Activated CD4-positive, alpha-beta T cell treated with anti-CD3 and anti-CD28 coated beads for 36 hours (primary cell): ENCODE measurements around the gene RPLP2. TPM values are rescaled to one million over a fixed set of nuclear protein-coding genes. Genes with fewer than 3 reads are reported as not detected.

Experiments
- ATAC-seq: fragments of 200-7000 bp; cut with Tn5 transposase; one replicate; pipeline ENCODE4 v1.10.0; 2021; ENCODE audit warnings: mild to moderate bottlenecking, moderate library complexity
- CTCF ChIA-PET: fragments of 350-600 bp; sonication (Branson Sonifier 250); formaldehyde crosslinking; loops from one replicate; lab custom pipeline; 2021; ENCODE audit warnings: antibody characterized with exemption; lab: Charles Lee
- POLR2A ChIA-PET: fragments of 350-600 bp; sonication (Branson Sonifier 250); formaldehyde crosslinking; loops from one replicate; lab custom pipeline; 2021; ENCODE audit warnings: antibody characterized with exemption, inconsistent platforms; lab: Charles Lee
- DNase-seq: peaks from one replicate; pipeline ENCODE4 v3.0.0-alpha.2; 2020
- H3K27ac Mint-ChIP-seq: one replicate; pipeline ENCODE4 v1.8.0; 2021; ENCODE audit warnings: mixed read lengths
- H3K27me3 Mint-ChIP-seq: one replicate; pipeline ENCODE4 v1.8.0; 2021; ENCODE audit warnings: mixed read lengths
- H3K36me3 Mint-ChIP-seq: one replicate; pipeline ENCODE4 v1.8.0; 2021; ENCODE audit warnings: low read depth, mixed read lengths
- H3K4me1 Mint-ChIP-seq: one replicate; pipeline ENCODE4 v1.8.0; 2021; ENCODE audit warnings: mixed read lengths
- H3K4me3 Mint-ChIP-seq: one replicate; pipeline ENCODE4 v1.8.0; 2021; ENCODE audit warnings: mild to moderate bottlenecking, moderate library complexity, mixed read lengths
- H3K9me3 Mint-ChIP-seq: one replicate; pipeline ENCODE4 v1.8.0; 2021; ENCODE audit warnings: low read depth, mixed read lengths
- intact Hi-C, 2 experiments: fragments of 100-400 bp; cut with DNase I in 1 of 2; cut with micrococcal nuclease in 1 of 2; formaldehyde crosslinking; loops; one replicate each; pipeline versions ENCODE4 v1.14.2 to v1.15.1; 2022 to 2024; cut with DNase I, micrococcal nuclease
- total RNA-seq, 2 experiments: library from RNA; stranded (reverse); gene quantifications; one replicate each; pipeline ENCODE4 v1.2.3, GENCODE V29; 2021

Gene RPLP2
- total RNA-seq, 2 experiments from 2014 or later = 2,132 to 3,230 TPM

DNA sequence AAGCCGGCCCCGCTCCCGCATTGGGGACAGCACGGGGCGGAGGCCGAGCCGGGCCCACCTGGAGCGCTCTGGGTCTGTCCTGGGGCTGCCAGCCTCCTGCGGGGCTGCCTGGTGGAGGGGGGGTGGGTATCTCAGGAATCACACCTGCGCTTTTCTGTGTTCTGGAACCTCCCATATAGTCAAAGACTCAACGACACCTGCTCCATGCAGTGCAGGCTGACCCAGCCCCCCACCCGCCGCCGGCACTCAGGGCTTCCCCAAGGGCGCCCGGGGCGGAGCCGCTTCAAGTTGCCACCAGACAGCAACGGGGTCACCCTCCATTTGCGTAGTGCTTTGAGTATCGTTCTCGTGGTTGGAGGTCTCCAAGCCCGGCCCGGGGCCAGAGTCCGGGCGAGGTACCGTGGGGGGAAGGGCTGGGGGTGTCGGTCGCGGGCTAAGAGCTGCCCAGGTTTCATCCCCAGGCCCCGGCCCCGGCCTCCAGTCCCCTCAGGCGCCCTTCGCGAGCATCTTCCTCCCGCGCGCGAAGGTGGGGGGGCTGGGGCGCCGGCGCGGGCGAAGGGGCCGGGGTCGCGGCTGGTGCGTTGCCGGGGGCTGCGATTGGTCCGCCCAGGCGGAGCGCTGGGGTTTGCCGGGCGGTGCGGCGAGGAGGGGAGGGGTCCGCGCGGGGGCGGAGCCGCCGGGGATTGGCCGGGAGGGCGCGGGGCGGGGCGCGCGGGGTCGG, 39.5 kb downstream of the RPLP2 start:
- Mint-ChIP-seq H3K9me3 (no peaks in the 10 kb centered on the region), H3K36me3 (no peaks in the 10 kb centered on the region), H3K4me1 (peaks cover 8% of the 10 kb centered on the region), H3K27me3 (no peaks in the 10 kb centered on the region), H3K27ac (no peak overlapping the region), H3K4me3 (peak overlapping the region; percentile 62)
- DNase-seq = peak; percentile 64
- peak; percentile 30 for ATAC-seq
- POLR2A ChIA-PET = no interaction called here
- intact Hi-C loops = loop anchor here (5.0 to 10.0 kb wide), 5 partner anchors 63 to 916 kb away; partner anchors contain the start of genes BRSK2 (in 1 of the 2), CHID1 (in 1 of the 2) and CTSD (in 1 of the 2)
- CTCF ChIA-PET = interaction anchor here (0.7 to 2.0 kb wide), 6 partner anchors 12 to 205 kb away, joined by 3 to 8 read pairs (median 3); partner anchors contain the start of genes CD151 and PNPLA2

DNA sequence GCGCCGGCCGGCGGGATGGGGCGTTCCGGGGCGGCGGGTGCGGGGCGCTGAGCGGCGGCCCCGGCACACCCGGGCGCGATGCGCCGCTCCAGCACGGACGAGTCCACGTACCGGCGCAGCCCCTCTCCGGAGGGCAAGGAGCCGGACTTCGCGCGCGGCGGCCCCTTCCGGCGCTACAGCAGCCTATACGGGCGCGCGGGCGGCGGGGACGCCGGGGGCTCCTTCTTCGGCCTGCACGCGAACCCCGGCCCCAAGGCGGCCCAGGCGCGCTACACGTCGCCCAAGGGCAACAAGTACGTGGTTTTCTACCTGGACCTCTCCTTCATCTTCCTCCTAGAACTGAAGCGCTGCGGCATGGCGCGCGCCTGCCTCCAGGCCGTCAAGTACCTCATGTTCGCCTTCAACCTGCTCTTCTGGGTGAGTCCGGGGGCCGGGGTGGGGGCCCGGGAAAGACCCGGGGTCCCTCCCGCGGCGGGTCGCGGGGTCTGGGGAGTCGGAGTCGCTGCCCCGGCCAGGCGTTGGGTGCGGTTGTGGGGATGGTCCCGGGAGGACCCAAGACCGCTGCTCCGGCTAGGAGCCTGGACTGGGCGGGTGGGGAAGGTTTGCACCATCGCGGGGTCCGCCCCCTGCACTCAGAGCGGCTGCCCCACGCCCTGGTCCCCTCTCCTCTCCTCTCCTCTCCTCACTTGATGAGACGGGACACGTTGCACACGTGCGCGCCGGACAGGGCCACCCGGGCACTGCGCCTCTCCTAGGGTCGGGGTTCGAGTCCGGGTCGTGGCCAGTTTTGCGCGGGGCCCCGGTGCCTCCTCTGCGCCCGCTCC, 40.4 kb downstream of the RPLP2 start:
- Mint-ChIP-seq H3K27ac (no peak overlapping the region), H3K36me3 (no peaks in the 10 kb centered on the region), H3K4me1 (peaks cover 8% of the 10 kb centered on the region), H3K27me3 (no peaks in the 10 kb centered on the region), H3K9me3 (no peaks in the 10 kb centered on the region), H3K4me3 (peak overlapping the region; percentile 30)
- DNase-seq = no peak
- intact Hi-C loops = loop anchor here (5.0 to 10.0 kb wide), 5 partner anchors 62 to 915 kb away; partner anchors contain the start of genes BRSK2 (in 1 of the 2), CHID1 (in 1 of the 2) and CTSD (in 1 of the 2)
- ChIA-PET POLR2A (no interaction called here), CTCF (no interaction called here)
- ATAC-seq = peak; percentile 23

DNA sequence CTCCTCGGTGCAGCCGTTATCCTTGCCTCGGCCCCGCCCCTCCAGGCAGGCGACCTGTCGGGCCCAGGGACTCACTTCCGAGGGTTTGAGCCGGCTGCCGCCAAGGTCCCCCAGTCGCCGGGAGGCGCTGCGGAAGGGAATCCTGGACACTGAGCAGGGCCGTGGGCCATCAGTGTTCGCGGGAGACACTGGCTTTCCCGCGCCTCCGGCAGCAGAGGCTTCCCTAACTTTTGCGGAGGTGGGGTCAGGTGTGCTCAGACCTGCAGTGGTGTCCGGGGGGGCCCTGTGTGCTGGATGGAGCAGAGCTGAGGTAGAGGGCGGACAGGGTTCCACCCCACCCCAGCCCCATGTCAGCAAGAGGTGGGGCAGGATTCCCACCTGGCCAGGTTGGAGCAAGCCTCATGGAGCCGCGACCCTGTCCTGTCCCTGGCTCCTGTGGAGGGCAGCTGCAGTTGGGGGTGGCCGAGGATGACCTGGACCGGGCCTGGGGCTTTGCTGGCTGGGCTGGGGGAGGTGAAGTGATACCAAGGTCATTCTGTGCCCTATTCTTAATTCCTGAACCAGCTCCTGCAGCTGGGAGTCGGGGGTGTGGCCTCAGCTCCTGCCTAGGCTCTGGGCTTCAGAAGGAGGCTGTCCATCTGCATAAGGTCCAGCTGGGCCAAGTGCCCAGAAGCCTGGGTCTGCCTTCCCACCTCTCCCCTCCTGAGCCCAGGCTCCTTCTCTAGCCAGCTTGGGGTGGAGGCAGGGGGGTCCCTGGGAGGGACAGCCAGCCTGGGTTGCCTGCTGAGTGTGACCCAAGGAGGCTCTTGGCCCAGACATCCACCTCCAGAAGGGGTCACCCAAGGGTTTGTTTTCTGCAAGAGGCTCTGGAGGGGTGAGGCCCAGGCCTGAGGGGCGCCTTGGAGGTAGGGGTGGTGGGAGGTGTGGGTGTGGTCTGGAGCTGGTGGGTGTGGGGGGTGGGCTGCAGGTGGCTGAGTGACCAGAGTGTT, 41.3 kb downstream of the RPLP2 start:
- DNase-seq (no peak), ATAC-seq (no peak)
- no peaks in the 10 kb centered on the region for H3K36me3 Mint-ChIP-seq
- peaks cover 8% of the 10 kb centered on the region for H3K4me1 Mint-ChIP-seq
- H3K27me3 Mint-ChIP-seq = no peaks in the 10 kb centered on the region
- intact Hi-C loops = no loop called here
- ChIA-PET CTCF (no interaction called here), POLR2A (no interaction called here)
- no peak overlapping the region for H3K27ac Mint-ChIP-seq
- H3K9me3 Mint-ChIP-seq = no peaks in the 10 kb centered on the region
- no peak overlapping the region for H3K4me3 Mint-ChIP-seq

DNA sequence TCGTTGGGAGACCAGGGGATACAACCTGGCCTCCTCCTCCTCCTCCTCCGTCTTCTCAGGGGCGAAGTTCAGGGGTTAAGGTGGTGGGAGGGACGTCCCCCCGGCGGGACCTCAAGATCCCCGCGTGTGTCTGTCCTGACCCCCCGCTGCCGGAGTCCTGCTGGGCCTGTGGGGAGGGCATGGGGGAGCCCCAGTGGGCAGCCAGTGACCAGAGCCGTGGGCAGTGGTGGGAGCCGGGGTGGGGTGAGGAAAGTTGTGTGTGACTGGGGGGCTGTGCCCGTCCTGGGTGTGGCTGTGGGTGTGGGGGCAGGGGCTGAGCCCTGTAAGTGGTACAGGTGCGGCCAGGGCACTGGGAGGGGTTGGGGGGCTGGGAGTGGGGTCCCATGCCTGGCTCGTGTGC, 43.0 kb downstream of the RPLP2 start:
- no peak overlapping the region for H3K4me3 Mint-ChIP-seq
- DNase-seq (no peak), ATAC-seq (no peak)
- no peaks in the 10 kb centered on the region for H3K9me3 Mint-ChIP-seq
- no peak overlapping the region for H3K27ac Mint-ChIP-seq
- CTCF ChIA-PET = no interaction called here
- intact Hi-C loops = no loop called here
- H3K27me3 Mint-ChIP-seq = no peaks in the 10 kb centered on the region
- peaks cover 8% of the 10 kb centered on the region for H3K4me1 Mint-ChIP-seq
- POLR2A ChIA-PET = no interaction called here
- no peaks in the 10 kb centered on the region for H3K36me3 Mint-ChIP-seq

DNA sequence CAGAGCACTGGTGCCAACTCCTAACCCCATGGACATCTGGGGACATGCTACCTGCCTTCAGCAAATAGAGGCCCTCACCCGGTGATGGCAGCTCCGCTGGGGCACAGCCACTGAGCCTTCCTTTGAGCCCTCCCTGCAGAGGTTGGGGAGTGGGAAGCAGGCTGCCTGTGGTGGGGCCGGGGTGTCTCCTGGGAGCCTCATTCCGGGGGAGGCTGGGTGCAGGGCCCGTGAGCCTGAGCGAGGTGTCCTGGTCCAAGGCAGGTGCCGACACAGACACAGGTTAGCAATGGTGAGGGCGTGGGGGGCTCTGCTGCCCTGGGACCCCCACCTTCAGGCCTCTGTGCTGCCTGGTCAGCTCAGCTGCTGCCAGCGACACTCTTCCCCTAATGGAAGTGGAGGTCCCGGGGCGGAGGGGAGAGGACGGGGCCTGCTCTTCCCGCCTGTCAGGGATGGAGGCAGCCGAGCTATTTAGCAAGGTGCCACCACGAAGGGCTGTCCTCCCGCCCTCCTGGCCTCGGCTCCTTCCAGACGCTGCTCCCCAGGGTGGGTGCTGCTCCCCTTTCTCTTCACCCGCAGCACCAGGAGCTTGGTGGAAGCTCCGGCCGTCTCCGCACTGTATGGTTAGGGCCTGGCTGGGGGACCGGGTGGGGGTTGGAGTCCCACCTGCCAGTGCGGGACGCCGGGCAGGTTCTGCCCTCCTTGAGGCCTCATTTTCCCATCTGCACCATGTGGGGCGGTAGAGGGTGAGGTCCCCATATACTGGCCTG, 44.1 kb downstream of the RPLP2 start:
- Mint-ChIP-seq H3K36me3 (no peaks in the 10 kb centered on the region), H3K4me1 (peaks cover 3% of the 10 kb centered on the region), H3K27ac (no peak overlapping the region), H3K9me3 (no peaks in the 10 kb centered on the region), H3K27me3 (no peaks in the 10 kb centered on the region), H3K4me3 (no peak overlapping the region)
- DNase-seq (no peak), ATAC-seq (no peak)
- intact Hi-C loops = no loop called here
- ChIA-PET CTCF (no interaction called here), POLR2A (no interaction called here)

DNA sequence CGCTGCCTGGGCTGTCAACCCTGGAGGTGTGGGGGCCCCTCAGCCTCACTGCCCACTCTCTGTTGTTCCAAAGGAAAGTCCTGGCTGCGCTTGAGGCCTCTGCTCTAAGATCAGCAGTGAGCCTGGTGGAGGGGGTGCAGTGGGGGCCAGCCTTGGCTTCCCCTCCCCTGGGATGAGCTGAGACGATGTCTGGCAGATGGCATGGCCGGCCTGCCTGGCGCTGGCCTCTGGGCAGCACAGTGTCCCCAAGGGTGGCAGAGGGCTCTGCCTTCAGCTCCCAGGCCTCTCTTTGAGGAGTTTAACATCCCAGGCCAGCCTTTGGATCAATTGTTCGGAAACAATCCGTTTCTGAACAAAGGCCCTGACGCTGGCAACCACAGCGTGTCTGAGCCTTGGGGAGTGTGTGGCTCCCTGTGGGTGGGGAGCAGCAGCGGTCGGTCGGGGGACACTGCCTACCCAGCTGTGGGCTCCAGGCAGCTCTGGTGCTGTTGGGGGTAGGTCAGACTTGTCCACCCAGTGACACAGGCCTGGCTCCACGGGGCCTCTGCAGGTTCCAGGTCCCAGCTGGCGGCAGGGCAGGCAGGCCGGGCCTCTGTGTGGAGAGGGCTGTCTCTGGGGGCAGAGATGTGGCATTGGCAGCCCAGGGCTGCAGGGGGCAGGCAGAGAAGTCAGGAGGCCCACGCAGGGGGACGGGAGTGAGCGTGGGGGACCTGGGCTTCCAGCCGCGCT, 45.0 kb downstream of the RPLP2 start:
- DNase-seq (no peak), ATAC-seq (no peak)
- Mint-ChIP-seq H3K36me3 (no peaks in the 10 kb centered on the region), H3K27me3 (no peaks in the 10 kb centered on the region), H3K9me3 (no peaks in the 10 kb centered on the region), H3K27ac (no peak overlapping the region), H3K4me3 (no peak overlapping the region), H3K4me1 (no peaks in the 10 kb centered on the region)
- ChIA-PET POLR2A (no interaction called here), CTCF (no interaction called here)
- intact Hi-C loops = no loop called here

DNA sequence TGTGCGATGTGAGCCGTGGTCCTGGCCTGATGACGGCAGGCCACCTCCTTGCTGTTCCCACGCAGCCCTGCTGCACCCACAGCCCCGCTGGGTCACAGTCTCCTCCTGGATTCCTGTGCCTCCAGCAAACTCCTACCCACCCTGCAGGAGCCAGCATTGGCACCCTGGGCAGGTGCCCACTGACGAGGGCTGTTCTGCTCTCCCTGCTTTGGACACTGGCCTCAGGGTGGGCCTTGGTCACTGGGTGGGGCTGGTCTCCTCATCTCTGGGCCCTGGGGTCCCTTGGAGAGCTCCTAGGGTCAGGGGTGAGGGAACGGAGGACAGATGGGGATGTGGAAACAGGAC, 45.5 kb downstream of the RPLP2 start:
- intact Hi-C loops = no loop called here
- H3K4me3 Mint-ChIP-seq = no peak overlapping the region

DNA sequence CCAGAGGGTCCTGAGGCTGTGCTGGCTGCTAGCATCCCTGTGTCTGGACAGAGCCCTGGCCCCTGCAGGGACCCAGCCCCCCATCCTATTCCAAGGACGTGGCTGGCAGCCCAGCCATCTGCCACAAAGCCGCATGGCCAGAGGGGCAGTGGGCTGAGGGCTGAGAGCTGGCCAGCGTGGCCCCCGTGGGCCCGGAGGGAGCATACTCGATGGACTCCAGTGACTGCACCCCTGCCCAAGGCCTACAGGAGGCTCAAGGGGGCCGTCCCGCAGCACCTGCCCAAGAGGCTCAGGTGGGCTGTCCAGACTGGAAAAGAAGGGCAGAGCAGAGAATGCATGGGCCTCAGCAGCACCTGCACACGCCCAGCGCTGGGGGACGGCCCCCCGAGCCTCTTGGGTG, 46.0 kb downstream of the RPLP2 start:
- Mint-ChIP-seq H3K9me3 (no peaks in the 10 kb centered on the region), H3K36me3 (no peaks in the 10 kb centered on the region), H3K4me1 (no peaks in the 10 kb centered on the region), H3K27me3 (no peaks in the 10 kb centered on the region), H3K4me3 (no peak overlapping the region), H3K27ac (no peak overlapping the region)
- DNase-seq (no peak), ATAC-seq (no peak)
- intact Hi-C loops = no loop called here
- ChIA-PET CTCF (interaction anchor here (0.9 kb wide), 1 partner anchor 8 kb away, joined by 4 read pairs; no protein-coding TSS in a partner anchor), POLR2A (no interaction called here)

More for the DNA sequence above, 45.5 kb downstream of the RPLP2 start:
- no peaks in the 10 kb centered on the region for H3K9me3 Mint-ChIP-seq
- no peaks in the 10 kb centered on the region for H3K36me3 Mint-ChIP-seq
- no peaks in the 10 kb centered on the region for H3K27me3 Mint-ChIP-seq
- no peak overlapping the region for H3K27ac Mint-ChIP-seq
- H3K4me1 Mint-ChIP-seq = no peaks in the 10 kb centered on the region
- ChIA-PET POLR2A (no interaction called here), CTCF (no interaction called here)
- no peak for DNase-seq
- ATAC-seq = no peak

DNA sequence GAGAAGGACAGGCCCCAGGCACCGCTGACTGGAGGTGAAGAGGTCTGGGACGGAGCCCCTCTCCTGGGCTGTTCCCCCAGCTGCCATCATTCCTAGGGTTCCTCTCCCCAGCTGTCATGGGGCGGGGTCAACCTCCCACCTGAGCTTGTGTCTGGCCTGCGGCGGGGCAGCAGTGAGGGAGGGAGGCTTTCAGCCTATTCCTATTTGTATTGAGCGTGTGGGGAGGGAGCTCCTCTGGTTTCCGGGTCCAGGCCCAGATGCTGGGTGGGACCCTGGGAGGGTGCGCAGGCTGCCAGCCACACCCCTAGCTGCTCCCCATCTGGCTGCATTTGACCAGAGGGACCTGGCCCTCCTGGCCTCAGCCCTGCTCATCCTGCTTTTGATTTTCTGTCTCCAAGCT, 46.6 kb downstream of the RPLP2 start:
- ChIA-PET POLR2A (no interaction called here), CTCF (interaction anchor here (0.9 kb wide), 1 partner anchor 8 kb away, joined by 4 read pairs; no protein-coding TSS in a partner anchor)
- intact Hi-C loops = no loop called here
- Mint-ChIP-seq H3K4me3 (no peak overlapping the region), H3K27ac (no peak overlapping the region), H3K27me3 (no peaks in the 10 kb centered on the region), H3K36me3 (no peaks in the 10 kb centered on the region), H3K4me1 (no peaks in the 10 kb centered on the region), H3K9me3 (no peaks in the 10 kb centered on the region)
- ATAC-seq = no peak
- DNase-seq = no peak

DNA sequence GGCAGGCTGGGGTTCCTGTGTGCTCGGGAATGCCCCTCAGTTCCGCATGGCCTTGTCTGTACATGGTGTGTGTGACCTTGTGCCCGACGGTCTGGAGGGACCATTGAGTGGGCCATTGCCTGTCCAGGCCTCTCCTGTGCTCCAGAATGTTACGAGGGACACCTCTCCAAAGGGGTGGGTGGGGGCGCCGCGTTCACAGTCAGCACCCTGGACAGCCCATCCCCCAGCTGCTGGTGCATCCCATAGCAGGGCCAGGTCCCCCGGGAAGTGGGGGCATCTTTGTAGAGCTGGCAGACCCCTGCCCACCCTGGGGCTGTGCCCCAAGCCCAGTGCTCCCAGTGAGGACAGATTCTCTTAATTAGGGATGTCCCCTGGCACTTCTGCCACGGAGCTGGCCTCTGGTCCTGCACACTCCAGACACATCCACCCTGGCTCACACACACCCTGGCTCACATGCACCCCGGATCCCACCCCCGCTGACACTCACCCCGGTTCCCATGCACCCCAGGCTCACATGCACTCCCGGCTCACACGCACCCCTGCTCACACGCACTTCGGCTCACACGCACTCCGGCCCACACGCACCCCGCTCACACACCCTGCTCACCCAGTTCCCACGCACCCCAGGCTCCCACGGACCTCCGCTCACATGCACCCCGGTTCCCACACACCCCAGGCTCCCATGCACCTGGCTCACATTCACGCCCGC, 48.4 kb downstream of the RPLP2 start:
- no peak for ATAC-seq
- DNase-seq = no peak
- H3K4me1 Mint-ChIP-seq = no peaks in the 10 kb centered on the region
- POLR2A ChIA-PET = no interaction called here
- H3K36me3 Mint-ChIP-seq = no peaks in the 10 kb centered on the region
- no peak overlapping the region for H3K27ac Mint-ChIP-seq
- CTCF ChIA-PET = no interaction called here
- no peak overlapping the region for H3K4me3 Mint-ChIP-seq
- intact Hi-C loops = no loop called here
- H3K27me3 Mint-ChIP-seq = no peaks in the 10 kb centered on the region
- H3K9me3 Mint-ChIP-seq = no peaks in the 10 kb centered on the region
